8988T (cell line): ENCODE results near the gene CDK3.
"Not testable (repeated sequence)": the region's sequence is repeated elsewhere in the genome, so short reads cannot be mapped to it uniquely, and the experiment has no call there.

Experiments used
- DNase-seq: peaks from one replicate; pipeline ENCODE4 v3.0.0; 2011

CDK3 gene

GRCh38 chr17:76017481-76018339 lies 17.1 kb downstream of the CDK3 start:
- DNase-seq, result no peak

GRCh38 chr17:76018340-76018680 lies 17.7 kb downstream of the CDK3 start:
- no peak for DNase-seq

GRCh38 chr17:76018801-76019200 lies 18.1 kb downstream of the CDK3 start:
- no peak for DNase-seq

- DNase-seq, result no peak
Observed at GRCh38 chr17:76019833-76020467, 19.3 kb downstream of the CDK3 start.

- DNase-seq, result no peak
Observed at GRCh38 chr17:76022285-76022684, 21.6 kb downstream of the CDK3 start.

- no peak for DNase-seq
Observed at GRCh38 chr17:76022973-76023899, 22.6 kb downstream of the CDK3 start.

GRCh38 chr17:76023900-76024237 lies 23.2 kb downstream of the CDK3 start:
- no peak for DNase-seq

- DNase-seq, result no peak
Observed at GRCh38 chr17:76024353-76024752, 23.7 kb downstream of the CDK3 start.

- DNase-seq, result no peak
Observed at GRCh38 chr17:76025294-76025693, 24.6 kb downstream of the CDK3 start.

- DNase-seq, result no peak
Observed at GRCh38 chr17:76026714-76027158, 26.1 kb downstream of the CDK3 start.

- no peak for DNase-seq
Observed at GRCh38 chr17:76027159-76027839, 26.6 kb downstream of the CDK3 start, which contains the start of gene EVPL. Gene EVPL, minus strand, starts transcription at chr17:76027306. Its CDS starts 108 bp downstream, at chr17:76027198.

- DNase-seq, result no peak
Observed at GRCh38 chr17:76032073-76032779, 31.6 kb downstream of the CDK3 start.

GRCh38 chr17:76032780-76033108 lies 32.1 kb downstream of the CDK3 start:
- no peak for DNase-seq

GRCh38 chr17:76033139-76033538 lies 32.5 kb downstream of the CDK3 start:
- no peak for DNase-seq

GRCh38 chr17:76034428-76035350 lies 34.0 kb downstream of the CDK3 start:
- DNase-seq, result no peak

- no peak for DNase-seq
Observed at GRCh38 chr17:76036497-76037261, 36.0 kb downstream of the CDK3 start.

- DNase-seq, result no peak
Observed at GRCh38 chr17:76038050-76038449, 37.4 kb downstream of the CDK3 start.

- DNase-seq, result no peak
Observed at GRCh38 chr17:76039121-76039520, 38.5 kb downstream of the CDK3 start.

- no peak for DNase-seq
Observed at GRCh38 chr17:76040376-76040775, 39.7 kb downstream of the CDK3 start.

- not testable (repeated sequence) for DNase-seq
Observed at GRCh38 chr17:76042868-76043267, 42.2 kb downstream of the CDK3 start.
